Activated CD4-positive, alpha-beta T cell treated with anti-CD3 and anti-CD28 coated beads for 24 hours (primary cell): ENCODE results near the gene NWD2.

Experiments used
- DNase-seq, 2 donors: peaks; one replicate each; pipeline ENCODE4 v3.0.0-alpha.2; 2020; ENCODE audit warnings: low read depth in 2 of 2

The NWD2 gene

GRCh38 chr4:37440501-37440900, 196.0 kb downstream of the NWD2 start:
- no peak for DNase-seq

- DNase-seq = no peak
These were observed 196.9 kb downstream of the NWD2 start for GRCh38 chr4:37441231-37442061.

- no peak for DNase-seq
These were observed 197.4 kb downstream of the NWD2 start for GRCh38 chr4:37442062-37442323.

- no peak for DNase-seq
These were observed 198.6 kb downstream of the NWD2 start for GRCh38 chr4:37443137-37443536.

- DNase-seq = no peak
These were observed 200.5 kb downstream of the NWD2 start for GRCh38 chr4:37445023-37445422.

GRCh38 chr4:37446016-37446415, 201.5 kb downstream of the NWD2 start:
- no peak for DNase-seq

GRCh38 chr4:37447886-37448285, 203.3 kb downstream of the NWD2 start:
- no peak for DNase-seq

GRCh38 chr4:37450309-37450708, 205.8 kb downstream of the NWD2 start:
- no peak for DNase-seq

- DNase-seq = no peak
These were observed 206.4 kb downstream of the NWD2 start for GRCh38 chr4:37450911-37451310.

GRCh38 chr4:37451656-37452055, 207.1 kb downstream of the NWD2 start:
- DNase-seq = no peak

GRCh38 chr4:37452952-37453280, 208.4 kb downstream of the NWD2 start:
- peak in 1 of 2 donors; percentile 8 for DNase-seq

GRCh38 chr4:37453281-37453998, 208.9 kb downstream of the NWD2 start:
- DNase-seq = peak; percentile 21 to 33

- no peak for DNase-seq
These were observed 209.7 kb downstream of the NWD2 start for GRCh38 chr4:37453999-37454800.

GRCh38 chr4:37455301-37456131, 211.0 kb downstream of the NWD2 start:
- DNase-seq = no peak

GRCh38 chr4:37461801-37462200, 217.3 kb downstream of the NWD2 start:
- DNase-seq = no peak

GRCh38 chr4:37463033-37463856, 218.7 kb downstream of the NWD2 start:
- no peak for DNase-seq

- DNase-seq = no peak
These were observed 220.0 kb downstream of the NWD2 start for GRCh38 chr4:37464373-37465128.

GRCh38 chr4:37465296-37465695, 220.8 kb downstream of the NWD2 start:
- no peak for DNase-seq

- no peak for DNase-seq
These were observed 221.3 kb downstream of the NWD2 start for GRCh38 chr4:37465845-37466244.

- no peak for DNase-seq
These were observed 222.7 kb downstream of the NWD2 start for GRCh38 chr4:37467223-37467622.
